Liver (tissue), 9 donors: ENCODE data around the gene XYLT1. TPM values are rescaled to one million over a fixed set of nuclear protein-coding genes. Genes with fewer than 3 reads are reported as not detected.

Source experiments
- DNase-seq: peaks from one replicate; pipeline ENCODE4 v3.0.0-alpha.2; 2017; ENCODE audit warnings: low spot score
- H3K27ac ChIP-seq, 2 donors: one replicate each; pipeline ENCODE4 v1.7.0; 2013; ENCODE audit warnings: inconsistent platforms in 2 of 2, low read length in 2 of 2, control low read depth in 1 of 2, low read depth in 1 of 2, mild to moderate bottlenecking in 1 of 2
- H3K27me3 ChIP-seq, 4 donors: one replicate each; pipeline versions ENCODE4 v1.6.1 to v1.7.0; 2013; ENCODE audit warnings: low read length in 3 of 4, inconsistent platforms in 1 of 4, mild to moderate bottlenecking in 1 of 4, moderate library complexity in 1 of 4; ENCODE audit not compliant: control insufficient read depth in 4 of 4, insufficient read depth in 4 of 4
- H3K36me3 ChIP-seq, 4 donors: one replicate each; pipeline versions ENCODE4 v1.6.1 to v1.7.0; 2013; ENCODE audit warnings: low read length in 3 of 4, mild to moderate bottlenecking in 3 of 4, low read depth in 1 of 4, moderate library complexity in 1 of 4; ENCODE audit not compliant: control insufficient read depth in 4 of 4, insufficient read depth in 3 of 4
- H3K4me1 ChIP-seq, 4 donors: one replicate each; pipeline versions ENCODE4 v1.6.1 to v1.7.0; 2013; ENCODE audit warnings: low read length in 3 of 4, mild to moderate bottlenecking in 3 of 4, moderate library complexity in 1 of 4; ENCODE audit not compliant: control insufficient read depth in 4 of 4, insufficient read depth in 4 of 4
- H3K4me3 ChIP-seq, 3 donors: one replicate each; pipeline versions ENCODE4 v1.6.1 to v1.7.0; 2013; ENCODE audit warnings: low read length in 3 of 3, control low read depth in 1 of 3, low read depth in 1 of 3, mild to moderate bottlenecking in 1 of 3
- H3K9ac ChIP-seq, 2 donors: one replicate each; pipeline ENCODE4 v1.7.0; 2013; ENCODE audit warnings: low read length in 2 of 2, mild to moderate bottlenecking in 2 of 2, moderate library complexity in 2 of 2, control low read depth in 1 of 2, low read depth in 1 of 2
- H3K9me3 ChIP-seq, 4 donors: one replicate each; pipeline versions ENCODE4 v1.6.1 to v1.7.0; 2013; ENCODE audit warnings: low read length in 3 of 4; ENCODE audit not compliant: control insufficient read depth in 4 of 4
- ATF3 ChIP-seq: IDR thresholded peaks from 2 replicates; pipeline ENCODE4 v1.6.1; 2016; ENCODE audit warnings: antibody characterized with exemption
- CTCF ChIP-seq: fragments of 150-350 bp; IDR thresholded peaks from 2 replicates; pipeline ENCODE4 v1.5.1; 2017; ENCODE audit warnings: improper control_type of control experiment, low read depth, low read length; ENCODE audit not compliant: missing input control
- EGR1 ChIP-seq, 2 donors: IDR thresholded peaks; 2 replicates each; pipeline ENCODE4 v1.6.1; 2016 to 2018; ENCODE audit warnings: antibody characterized with exemption in 2 of 2, low read depth in 2 of 2
- FOXA1 ChIP-seq: IDR thresholded peaks from 2 replicates; pipeline ENCODE4 v1.6.1; 2016; ENCODE audit warnings: antibody characterized with exemption
- FOXA2 ChIP-seq: IDR thresholded peaks from 2 replicates; pipeline ENCODE4 v1.6.1; 2016; ENCODE audit warnings: antibody characterized with exemption
- GABPA ChIP-seq, 2 donors: IDR thresholded peaks in 1 of 2; conservative IDR thresholded peaks in 1 of 2; 2 replicates each; pipeline ENCODE4 v1.6.1; 2016; ENCODE audit warnings: antibody characterized with exemption in 2 of 2, mild to moderate bottlenecking in 1 of 2, moderate library complexity in 1 of 2
- HNF4A ChIP-seq, 2 donors: conservative IDR thresholded peaks; 2 replicates each; pipeline ENCODE4 v1.6.1; 2016; ENCODE audit warnings: antibody characterized with exemption in 2 of 2, mild to moderate bottlenecking in 2 of 2
- HNF4G ChIP-seq: IDR thresholded peaks from 2 replicates; pipeline ENCODE4 v1.6.1; 2016; ENCODE audit warnings: antibody characterized with exemption
- JUND ChIP-seq, 2 donors: IDR thresholded peaks; 2 replicates each; pipeline ENCODE4 v1.6.1; 2016; ENCODE audit warnings: antibody characterized with exemption in 2 of 2
- MAX ChIP-seq: IDR thresholded peaks from 2 replicates; pipeline ENCODE4 v1.6.1; 2016; ENCODE audit warnings: antibody characterized with exemption
- NR2F2 ChIP-seq: IDR thresholded peaks from 2 replicates; pipeline ENCODE4 v1.6.1; 2016; ENCODE audit warnings: antibody characterized with exemption
- RAD21 ChIP-seq, 2 donors: IDR thresholded peaks; 2 replicates each; pipeline ENCODE4 v1.6.1; 2016; ENCODE audit warnings: antibody characterized with exemption in 2 of 2, mild to moderate bottlenecking in 2 of 2
- REST ChIP-seq: IDR thresholded peaks from 2 replicates; pipeline ENCODE4 v1.6.1; 2016; ENCODE audit warnings: antibody characterized with exemption, mild to moderate bottlenecking
- RXRA ChIP-seq, 2 donors: IDR thresholded peaks; 2 replicates each; pipeline ENCODE4 v1.6.1; 2017 to 2018; ENCODE audit warnings: antibody characterized with exemption in 2 of 2, mild to moderate bottlenecking in 1 of 2
- SP1 ChIP-seq: IDR thresholded peaks from 2 replicates; pipeline ENCODE4 v1.6.1; 2018; ENCODE audit warnings: antibody characterized with exemption, mild to moderate bottlenecking
- TAF1 ChIP-seq: conservative IDR thresholded peaks from 2 replicates; pipeline ENCODE4 v1.6.1; 2016; ENCODE audit warnings: antibody characterized with exemption, mild to moderate bottlenecking
- YY1 ChIP-seq: IDR thresholded peaks from 2 replicates; pipeline ENCODE4 v1.6.1; 2016; ENCODE audit warnings: antibody characterized with exemption, mild to moderate bottlenecking
- ZBTB33 ChIP-seq: IDR thresholded peaks from 2 replicates; pipeline ENCODE4 v1.6.1; 2016; ENCODE audit warnings: antibody characterized with exemption
- WGBS: extraction: QIAGEN DNeasy Blood & Tissue Kit; methylation state at CpG from one replicate; pipeline ENCODE4 v1.1.7; 2013; 5-methylcytosine and 5-hydroxymethylcytosine counted together
- polyA plus RNA-seq, 2 donors: library from polyadenylated mRNA; stranded (reverse) in 1 of 2; unstranded in 1 of 2; fragments of 200-250 nt in 1 of 2; fragments of >200 nt in 1 of 2; fragmentation: Nextera tagmentation in 1 of 2; extraction: Ambion mirVana in 1 of 2; gene quantifications; one replicate each; pipeline versions ENCODE4 v1.2.1 to v1.2.3, GENCODE V29; 2013 to 2015
- total RNA-seq, 2 donors: library from RNA; depleted of rRNA; stranded (reverse); fragments of >200 nt; gene quantifications; one replicate each; pipeline ENCODE4 v1.2.3, GENCODE V29; 2014
- donor health status: healthy.
- donor health status: healthy.
- donor health status: healthy.
- donor health status: healthy.
- donor health status: healthy.

Gene XYLT1
- total and polyA plus RNA-seq, 4 donors, result 0.25 to 2.3 (median 0.53) TPM

GRCh38 chr16:17461951-17462729 lies 8.6 kb downstream of the XYLT1 start:
- no peak for DNase-seq
- Histone ChIP-seq H3K4me1 (no peaks in the 10 kb centered on the region), H3K27ac (no peak overlapping the region), H3K36me3 (no peaks in the 10 kb centered on the region), H3K4me3 (no peak overlapping the region), H3K27me3 (peaks cover 0 to 5% (median 0%) of the 10 kb centered on the region in 4 donors), H3K9me3 (no peaks in the 10 kb centered on the region), H3K9ac (no peak overlapping the region)
- TF ChIP-seq ZBTB33, result no peak
- no peak for TF ChIP-seq NR2F2
- TF ChIP-seq REST, result no peak
- TF ChIP-seq EGR1 (IDR thresholded peaks at IDR 0.05; ENCODE audit: low read depth in 2 of 2), result no peak
- no peak for TF ChIP-seq CTCF
- no peak for TF ChIP-seq RXRA (IDR thresholded peaks at IDR 0.05)
- TF ChIP-seq SP1, result no peak
- no peak for TF ChIP-seq RAD21 (IDR thresholded peaks at IDR 0.05)
- no peak for TF ChIP-seq FOXA1
- no peak for TF ChIP-seq MAX
- TF ChIP-seq ATF3, result no peak
- TF ChIP-seq HNF4A (conservative IDR thresholded peaks at IDR 0.05), result no peak
- no peak for TF ChIP-seq HNF4G
- TF ChIP-seq JUND (IDR thresholded peaks at IDR 0.05), result no peak
- TF ChIP-seq TAF1, result no peak
- no peak for TF ChIP-seq GABPA (IDR thresholded peaks at IDR 0.05 in 1 of 2, conservative IDR thresholded peaks at IDR 0.05 in 1 of 2)
- no peak for TF ChIP-seq FOXA2
- TF ChIP-seq YY1, result no peak
- 75% methylated on average over 13 of the region's 13 CpGs for WGBS
